ENCODE data around the gene MXD4. TPM values are rescaled to one million over a fixed set of nuclear protein-coding genes. Genes with fewer than 3 reads are reported as not detected.

MXD4 gene
- total RNA-seq, 1 donor from 2014 or later, result 92.3 TPM

- no peaks in the 10 kb centered on the region for H3K36me3 ChIP-seq (ENCODE audit: insufficient read depth, low read length)
- no peak for TF ChIP-seq EZH2 (IDR thresholded peaks at IDR 0.05; ENCODE audit: insufficient read depth, low read length)
- TF ChIP-seq CTCF (IDR thresholded peaks at IDR 0.05; ENCODE audit: insufficient read depth, low read depth, low read length), result no peak
- Mint-ChIP-seq H3K27me3 (ENCODE audit: low read depth, unreplicated experiment) (peaks cover 27% of the 10 kb centered on the region), H3K27ac (ENCODE audit: unreplicated experiment) (no peak overlapping the region), H3K4me1 (ENCODE audit: low read depth, unreplicated experiment) (peaks cover 5% of the 10 kb centered on the region), H3K36me3 (ENCODE audit: low read depth, unreplicated experiment) (no peaks in the 10 kb centered on the region), H3K9me3 (ENCODE audit: unreplicated experiment) (no peaks in the 10 kb centered on the region), H3K4me3 (ENCODE audit: unreplicated experiment) (no peak overlapping the region)
- H3K4me2 ChIP-seq (ENCODE audit: low read length), result no peak overlapping the region
- H2AFZ ChIP-seq (ENCODE audit: low read depth, low read length), result no peak overlapping the region
- no peak overlapping the region for H3K27ac ChIP-seq (ENCODE audit: low read depth, low read length)
- H3K9me3 ChIP-seq (ENCODE audit: insufficient read depth, low read depth, low read length), result no peaks in the 10 kb centered on the region
- H3K4me1 ChIP-seq (ENCODE audit: insufficient read depth, low read length), result peaks cover 11% of the 10 kb centered on the region
- H3K27me3 ChIP-seq (ENCODE audit: insufficient read depth, low read length), result peaks cover 3% of the 10 kb centered on the region
- DNase-seq (ENCODE audit: low read depth), result no peak
- H3K4me3 ChIP-seq (ENCODE audit: insufficient read depth, low read depth, low read length), result no peak overlapping the region
- no peaks in the 10 kb centered on the region for H4K20me1 ChIP-seq (ENCODE audit: insufficient read depth, low read length)
- no peak for FAIRE-seq
- no peaks in the 10 kb centered on the region for H3K79me2 ChIP-seq (ENCODE audit: insufficient read depth, low read length)
- no peak overlapping the region for H3K9ac ChIP-seq (ENCODE audit: low read length)
Measured at GRCh38 chr4:2283199-2283711, 21.3 kb upstream of the MXD4 start.

GRCh38 chr4:2281575-2282343, 19.9 kb upstream of the MXD4 start:
- Histone ChIP-seq H3K9me3 (ENCODE audit: insufficient read depth, low read depth, low read length) (no peaks in the 10 kb centered on the region), H4K20me1 (ENCODE audit: insufficient read depth, low read length) (no peaks in the 10 kb centered on the region), H3K4me2 (ENCODE audit: low read length) (no peak overlapping the region), H3K27me3 (ENCODE audit: insufficient read depth, low read length) (peaks cover 3% of the 10 kb centered on the region), H3K27ac (ENCODE audit: low read depth, low read length) (no peak overlapping the region), H3K9ac (ENCODE audit: low read length) (no peak overlapping the region), H3K79me2 (ENCODE audit: insufficient read depth, low read length) (no peaks in the 10 kb centered on the region), H3K4me1 (ENCODE audit: insufficient read depth, low read length) (peaks cover 11% of the 10 kb centered on the region), H2AFZ (ENCODE audit: low read depth, low read length) (no peak overlapping the region), H3K36me3 (ENCODE audit: insufficient read depth, low read length) (no peaks in the 10 kb centered on the region), H3K4me3 (ENCODE audit: insufficient read depth, low read depth, low read length) (no peak overlapping the region)
- H3K27ac Mint-ChIP-seq (ENCODE audit: unreplicated experiment), result no peak overlapping the region
- FAIRE-seq, result no peak
- peaks cover 18% of the 10 kb centered on the region for H3K27me3 Mint-ChIP-seq (ENCODE audit: low read depth, unreplicated experiment)
- TF ChIP-seq CTCF (IDR thresholded peaks at IDR 0.05; ENCODE audit: insufficient read depth, low read depth, low read length), result no peak
- no peak for TF ChIP-seq EZH2 (IDR thresholded peaks at IDR 0.05; ENCODE audit: insufficient read depth, low read length)
- peaks cover 5% of the 10 kb centered on the region for H3K4me1 Mint-ChIP-seq (ENCODE audit: low read depth, unreplicated experiment)
- DNase-seq (ENCODE audit: low read depth), result no peak
- H3K4me3 Mint-ChIP-seq (ENCODE audit: unreplicated experiment), result no peak overlapping the region
- H3K9me3 Mint-ChIP-seq (ENCODE audit: unreplicated experiment), result no peaks in the 10 kb centered on the region
- H3K36me3 Mint-ChIP-seq (ENCODE audit: low read depth, unreplicated experiment), result no peaks in the 10 kb centered on the region

Data from astrocyte (in vitro differentiated cells and primary cell).